KMS-11 (cell line): ENCODE data around the gene RASAL2.

ENCODE experiments used
- H2AFZ ChIP-seq: fragments of 200-600 bp; sonication (generic); 2 replicates; pipeline ENCODE4 v1.6.1; 2016; ENCODE audit warnings: antibody characterized with exemption, mixed run types, low read depth
- H3K27ac ChIP-seq: fragments of 200-600 bp; sonication (generic); 2 replicates; pipeline ENCODE4 v1.6.1; 2016; ENCODE audit warnings: mild to moderate bottlenecking, mixed run types
- H3K27me3 ChIP-seq: fragments of 200-600 bp; sonication (generic); 2 replicates; pipeline ENCODE4 v1.6.1; 2017; ENCODE audit warnings: mild to moderate bottlenecking, low read depth, mixed run types, moderate library complexity; ENCODE audit not compliant: insufficient read depth
- H3K36me3 ChIP-seq: fragments of 200-600 bp; sonication (generic); 2 replicates; pipeline ENCODE4 v1.6.1; 2017; ENCODE audit warnings: mild to moderate bottlenecking, mixed run types; ENCODE audit not compliant: insufficient read depth
- H3K4me1 ChIP-seq: fragments of 200-600 bp; sonication (generic); 2 replicates; pipeline ENCODE4 v1.6.1; 2016; ENCODE audit warnings: mild to moderate bottlenecking, low read depth, mixed run types; ENCODE audit not compliant: poor library complexity, severe bottlenecking
- H3K4me2 ChIP-seq: fragments of 200-600 bp; sonication (generic); 2 replicates; pipeline ENCODE4 v1.7.0; 2016; ENCODE audit warnings: mild to moderate bottlenecking, mixed run types
- H3K4me3 ChIP-seq: fragments of 200-600 bp; sonication (generic); IDR thresholded peaks from 2 replicates; pipeline ENCODE4 v1.6.1; 2017; ENCODE audit warnings: low read depth, low read length, mixed read lengths; ENCODE audit not compliant: insufficient read depth
- H3K79me2 ChIP-seq: fragments of 200-600 bp; sonication (generic); 2 replicates; pipeline ENCODE4 v1.6.1; 2016; ENCODE audit warnings: low read depth, mixed run types; ENCODE audit not compliant: insufficient read depth
- H3K9ac ChIP-seq: fragments of 200-600 bp; sonication (generic); 2 replicates; pipeline ENCODE4 v1.6.1; 2016; ENCODE audit warnings: mild to moderate bottlenecking, mixed run types
- H4K20me1 ChIP-seq: fragments of 200-600 bp; sonication (generic); 2 replicates; pipeline ENCODE4 v1.6.1; 2016; ENCODE audit warnings: mild to moderate bottlenecking, mixed run types; ENCODE audit not compliant: insufficient read depth
- TF ChIP-seq, protein P1 (sequence below): fragments of 200-600 bp; sonication (generic); conservative IDR thresholded peaks from 2 replicates; pipeline ENCODE4 v1.6.1; 2017; ENCODE audit warnings: low read depth, mild to moderate bottlenecking, antibody characterized with exemption, low read length, moderate library complexity, mixed read lengths

RASAL2 gene

DNA sequence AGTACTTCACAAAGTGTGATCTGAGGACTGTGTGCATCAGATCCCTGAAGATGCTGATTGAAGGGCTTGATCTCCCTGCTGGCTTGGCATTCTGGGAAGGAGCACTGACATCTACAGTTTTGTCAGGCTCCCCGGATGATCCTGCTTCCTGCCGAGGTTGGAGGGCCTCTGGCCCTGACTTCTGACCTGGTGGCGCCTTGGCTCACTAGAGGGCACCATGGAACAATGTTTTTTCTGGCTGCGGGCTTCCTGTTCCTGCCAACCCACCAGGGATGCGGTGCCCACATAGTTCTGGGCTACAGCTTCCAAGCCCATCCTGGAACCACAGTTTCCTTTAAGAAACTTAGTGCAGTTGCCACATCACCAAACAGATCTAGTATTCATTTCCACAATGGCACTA is 38.8 kb upstream of the RASAL2 start:
- no peaks in the 10 kb centered on the region for H3K79me2 ChIP-seq
- no peak overlapping the region for H3K4me3 ChIP-seq
- H4K20me1 ChIP-seq: no peaks in the 10 kb centered on the region
- H3K27me3 ChIP-seq: no peaks in the 10 kb centered on the region
- no peak overlapping the region for H3K4me2 ChIP-seq
- no peak overlapping the region for H2AFZ ChIP-seq
- TF ChIP-seq, protein P1, sequence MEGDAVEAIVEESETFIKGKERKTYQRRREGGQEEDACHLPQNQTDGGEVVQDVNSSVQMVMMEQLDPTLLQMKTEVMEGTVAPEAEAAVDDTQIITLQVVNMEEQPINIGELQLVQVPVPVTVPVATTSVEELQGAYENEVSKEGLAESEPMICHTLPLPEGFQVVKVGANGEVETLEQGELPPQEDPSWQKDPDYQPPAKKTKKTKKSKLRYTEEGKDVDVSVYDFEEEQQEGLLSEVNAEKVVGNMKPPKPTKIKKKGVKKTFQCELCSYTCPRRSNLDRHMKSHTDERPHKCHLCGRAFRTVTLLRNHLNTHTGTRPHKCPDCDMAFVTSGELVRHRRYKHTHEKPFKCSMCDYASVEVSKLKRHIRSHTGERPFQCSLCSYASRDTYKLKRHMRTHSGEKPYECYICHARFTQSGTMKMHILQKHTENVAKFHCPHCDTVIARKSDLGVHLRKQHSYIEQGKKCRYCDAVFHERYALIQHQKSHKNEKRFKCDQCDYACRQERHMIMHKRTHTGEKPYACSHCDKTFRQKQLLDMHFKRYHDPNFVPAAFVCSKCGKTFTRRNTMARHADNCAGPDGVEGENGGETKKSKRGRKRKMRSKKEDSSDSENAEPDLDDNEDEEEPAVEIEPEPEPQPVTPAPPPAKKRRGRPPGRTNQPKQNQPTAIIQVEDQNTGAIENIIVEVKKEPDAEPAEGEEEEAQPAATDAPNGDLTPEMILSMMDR: no peak
- H3K27ac ChIP-seq: no peak overlapping the region
- no peak overlapping the region for H3K9ac ChIP-seq
- H3K36me3 ChIP-seq: no peaks in the 10 kb centered on the region
- H3K4me1 ChIP-seq: no peaks in the 10 kb centered on the region

DNA sequence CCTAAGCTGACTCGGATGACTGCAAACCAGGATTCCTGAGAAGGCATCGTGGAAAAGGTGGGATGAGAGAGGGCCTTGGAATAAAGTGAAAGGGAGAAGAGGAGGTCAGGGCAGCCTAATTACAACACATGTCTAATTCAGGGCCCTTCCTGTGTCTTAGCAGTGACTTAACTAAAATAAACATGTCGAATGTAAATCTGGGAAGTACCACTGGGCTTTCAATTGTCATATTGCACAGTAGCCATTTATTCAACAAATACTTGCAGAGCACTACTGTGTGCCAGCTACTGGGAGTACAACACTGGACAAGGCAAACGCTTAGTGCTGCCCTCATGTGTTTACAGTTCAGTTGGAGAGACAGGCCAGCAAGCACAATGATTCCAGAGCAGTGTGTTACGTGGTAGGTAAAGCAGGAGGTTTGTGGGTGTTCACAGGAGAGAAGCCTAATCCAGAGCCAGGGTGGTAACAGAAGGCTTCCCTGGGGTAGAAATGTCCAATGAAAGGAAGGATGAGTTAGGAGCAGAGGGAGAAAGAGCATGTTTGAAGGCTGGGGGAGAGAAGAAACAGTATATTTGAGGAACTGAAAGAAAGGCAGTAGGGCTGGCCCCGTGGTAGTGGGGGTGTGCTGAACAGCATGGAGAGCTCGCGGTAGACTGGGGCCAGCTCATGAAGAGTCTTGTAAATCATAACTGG is 38.0 kb upstream of the RASAL2 start:
- no peak overlapping the region for H3K4me3 ChIP-seq
- H3K4me2 ChIP-seq: no peak overlapping the region
- H3K27me3 ChIP-seq: no peaks in the 10 kb centered on the region
- no peaks in the 10 kb centered on the region for H3K4me1 ChIP-seq
- H3K36me3 ChIP-seq: no peaks in the 10 kb centered on the region
- TF ChIP-seq, protein P1: no peak
- no peaks in the 10 kb centered on the region for H4K20me1 ChIP-seq
- no peak overlapping the region for H3K9ac ChIP-seq
- no peak overlapping the region for H2AFZ ChIP-seq
- no peak overlapping the region for H3K27ac ChIP-seq
- no peaks in the 10 kb centered on the region for H3K79me2 ChIP-seq

DNA sequence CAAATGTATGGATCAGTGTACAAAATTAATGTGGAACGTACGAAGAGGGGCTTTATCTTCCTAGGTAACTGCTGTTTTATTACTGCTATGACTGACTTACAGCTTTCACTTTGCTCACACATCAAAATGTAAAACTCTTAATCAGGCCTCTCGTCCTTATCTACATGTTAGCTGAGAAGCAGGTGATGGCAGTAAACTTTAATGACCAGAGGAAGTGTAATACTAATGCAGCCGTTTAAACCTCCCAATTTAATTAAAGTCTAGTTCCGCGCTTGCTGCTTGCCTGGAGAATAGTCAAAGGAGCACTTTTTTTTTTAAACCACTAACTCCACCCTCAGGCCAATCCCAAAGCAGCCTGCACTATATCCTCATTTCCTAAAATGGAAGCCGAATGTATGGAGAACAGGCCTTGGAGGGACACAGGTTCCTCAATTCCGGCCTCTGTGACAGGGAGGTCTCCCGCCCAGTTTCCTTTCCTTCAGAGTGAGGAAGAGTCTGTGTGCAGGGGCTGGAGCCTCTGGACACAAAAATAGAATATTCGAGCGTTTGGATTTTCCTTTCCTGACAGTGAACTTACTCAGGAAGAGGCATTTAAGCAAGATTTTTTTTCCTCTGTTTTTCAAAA is 36.7 kb upstream of the RASAL2 start:
- H2AFZ ChIP-seq: no peak overlapping the region
- H3K36me3 ChIP-seq: no peaks in the 10 kb centered on the region
- H3K9ac ChIP-seq: no peak overlapping the region
- no peaks in the 10 kb centered on the region for H4K20me1 ChIP-seq
- no peaks in the 10 kb centered on the region for H3K4me1 ChIP-seq
- TF ChIP-seq, protein P1: no peak
- H3K27me3 ChIP-seq: no peaks in the 10 kb centered on the region
- no peak overlapping the region for H3K4me2 ChIP-seq
- no peak overlapping the region for H3K27ac ChIP-seq
- H3K4me3 ChIP-seq: no peak overlapping the region
- H3K79me2 ChIP-seq: no peaks in the 10 kb centered on the region

DNA sequence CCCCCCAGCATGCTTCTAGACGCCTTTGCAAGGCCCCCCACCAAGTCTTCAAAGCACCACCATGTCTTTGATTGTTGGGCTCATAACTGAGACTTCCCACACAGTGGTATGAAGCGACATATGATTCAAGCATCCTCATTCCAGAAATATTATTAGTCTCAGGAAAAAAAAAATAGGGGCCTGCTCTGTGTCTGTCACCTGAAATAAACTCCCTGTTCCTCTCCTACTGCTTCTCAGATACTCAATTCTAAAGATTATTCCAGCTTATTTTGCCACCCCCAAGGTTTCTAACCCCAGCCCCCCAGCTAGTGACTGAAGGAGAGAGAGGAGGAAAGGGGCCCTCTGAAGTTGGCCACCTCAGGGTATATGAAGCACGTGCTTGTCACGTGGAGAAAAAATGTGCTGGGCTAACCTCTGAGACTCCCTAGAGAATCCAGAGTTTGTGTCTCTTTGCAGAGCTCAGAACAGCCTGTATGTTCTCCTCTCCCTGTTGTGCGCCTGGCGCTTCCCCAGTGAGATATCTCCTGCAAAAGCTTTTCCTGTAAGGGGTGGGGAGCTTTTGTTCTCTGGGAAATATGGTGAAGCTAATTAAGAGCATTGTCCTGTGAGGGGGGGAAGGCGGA is 35.9 kb upstream of the RASAL2 start:
- Histone ChIP-seq H3K27ac (no peak overlapping the region), H3K9ac (no peak overlapping the region), H3K4me3 (no peak overlapping the region), H3K4me2 (no peak overlapping the region), H3K27me3 (no peaks in the 10 kb centered on the region), H3K79me2 (no peaks in the 10 kb centered on the region), H2AFZ (no peak overlapping the region), H4K20me1 (no peaks in the 10 kb centered on the region), H3K36me3 (no peaks in the 10 kb centered on the region), H3K4me1 (no peaks in the 10 kb centered on the region)
- TF ChIP-seq, protein P1: no peak
